SIG-M5 (cell line): ENCODE measurements around the gene CPNE5.
A peak's percentile ranks its signal among the peaks of the same experiment; 100 is the strongest.

Experiments
- DNase-seq: peaks from one replicate; lab custom pipeline; 2025; lab: John Stamatoyannopoulos, UW

Gene CPNE5

GRCh38 chr6:36838896-36839748 is at the start of gene CPNE5:
Gene CPNE5 (minus strand): TSS chr6:36839444. CDS start chr6:36839377, 67 bp downstream.
- no peak for DNase-seq

- DNase-seq = no peak
Observed at GRCh38 chr6:36888115-36888643, 48.9 kb upstream of the CPNE5 start.

GRCh38 chr6:36886950-36887618 is 47.8 kb upstream of the CPNE5 start:
- DNase-seq = no peak

- peak; percentile 93 for DNase-seq
Observed at GRCh38 chr6:36885461-36886401, 46.5 kb upstream of the CPNE5 start, which contains the start of gene C6orf89. Gene C6orf89 (plus strand): TSS chr6:36885952. CDS start chr6:36899445, 13,493 bp downstream.

- DNase-seq = no peak
Observed at GRCh38 chr6:36884610-36885009, 45.4 kb upstream of the CPNE5 start.

GRCh38 chr6:36875250-36875633 is 36.0 kb upstream of the CPNE5 start:
- DNase-seq = no peak

GRCh38 chr6:36874443-36875249 is 35.4 kb upstream of the CPNE5 start, which contains the start of gene PPIL1:
Gene PPIL1 (minus strand): TSS chr6:36874803. CDS start chr6:36874772, 31 bp downstream.
- DNase-seq = peak; percentile 64

- no peak for DNase-seq
Observed at GRCh38 chr6:36873612-36874442, 34.6 kb upstream of the CPNE5 start.

GRCh38 chr6:36873115-36873514 is 33.9 kb upstream of the CPNE5 start:
- DNase-seq = no peak

GRCh38 chr6:36871686-36872085 is 32.4 kb upstream of the CPNE5 start:
- DNase-seq = no peak

GRCh38 chr6:36867471-36868224 is 28.4 kb upstream of the CPNE5 start:
- no peak for DNase-seq

GRCh38 chr6:36865835-36866234 is 26.6 kb upstream of the CPNE5 start:
- no peak for DNase-seq

- no peak for DNase-seq
Observed at GRCh38 chr6:36863670-36864540, 24.7 kb upstream of the CPNE5 start.

GRCh38 chr6:36862848-36863382 is 23.7 kb upstream of the CPNE5 start:
- no peak for DNase-seq

- DNase-seq = no peak
Observed at GRCh38 chr6:36862164-36862847, 23.1 kb upstream of the CPNE5 start.

GRCh38 chr6:36860126-36860525 is 20.9 kb upstream of the CPNE5 start:
- DNase-seq = no peak

GRCh38 chr6:36858407-36858981 is 19.2 kb upstream of the CPNE5 start:
- no peak for DNase-seq
